HG03095 (cell line): ENCODE measurements around the gene OR13C4.
"Not testable (repeated sequence)": the region's sequence is repeated elsewhere in the genome, so short reads cannot be mapped to it uniquely, and the experiment has no call there.

ENCODE experiments used
- ATAC-seq: cut with Tn5 transposase; IDR thresholded peaks from one replicate; pipeline ENCODE4 v1.9.1; 2021; ENCODE audit warnings: moderate library complexity; ENCODE audit not compliant: unreplicated experiment

OR13C4 gene

DNA sequence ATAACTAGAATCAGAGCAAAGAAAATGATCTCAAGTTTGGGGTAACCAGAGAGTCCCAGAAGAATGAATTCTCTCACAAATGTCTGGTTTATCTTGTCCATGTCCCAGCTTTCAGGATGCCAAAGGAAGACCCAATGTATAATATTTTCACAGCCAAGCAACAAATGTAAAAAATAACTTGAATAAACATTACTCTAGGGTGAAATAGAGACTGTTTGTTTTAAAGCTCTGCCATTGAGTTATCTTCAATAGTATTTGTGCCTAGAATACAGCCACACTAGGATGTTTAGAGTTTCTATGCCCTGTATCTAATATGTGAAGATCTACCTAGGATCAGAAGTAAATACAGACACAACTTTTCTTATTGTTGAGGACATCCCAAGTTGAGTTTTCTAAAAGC is at the start of gene OR13C4:
TSS of gene OR13C4 (minus strand) at position 101 of the 400 bp plus-strand sequence. CDS start at position 101, 0 bp downstream.
- no peak for ATAC-seq

DNA sequence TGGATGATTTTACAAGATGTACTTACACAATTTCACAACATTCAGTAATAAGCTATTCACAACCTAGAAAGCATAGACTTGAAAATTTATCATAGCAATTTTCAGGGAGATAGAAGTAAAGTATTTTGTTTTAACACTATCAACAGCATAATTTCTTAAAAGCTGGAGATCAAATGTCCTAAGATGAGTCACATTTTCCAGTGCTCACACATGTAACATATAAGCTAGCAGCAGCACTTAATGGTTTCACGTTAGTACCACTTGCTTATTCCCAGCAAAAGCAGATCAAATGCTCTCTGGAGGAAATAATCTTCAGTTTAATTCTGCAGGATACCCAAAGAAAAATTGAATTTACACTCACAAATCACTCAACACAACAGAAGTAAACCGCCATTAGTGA is 48.4 kb upstream of the OR13C4 start:
- ATAC-seq: no peak

DNA sequence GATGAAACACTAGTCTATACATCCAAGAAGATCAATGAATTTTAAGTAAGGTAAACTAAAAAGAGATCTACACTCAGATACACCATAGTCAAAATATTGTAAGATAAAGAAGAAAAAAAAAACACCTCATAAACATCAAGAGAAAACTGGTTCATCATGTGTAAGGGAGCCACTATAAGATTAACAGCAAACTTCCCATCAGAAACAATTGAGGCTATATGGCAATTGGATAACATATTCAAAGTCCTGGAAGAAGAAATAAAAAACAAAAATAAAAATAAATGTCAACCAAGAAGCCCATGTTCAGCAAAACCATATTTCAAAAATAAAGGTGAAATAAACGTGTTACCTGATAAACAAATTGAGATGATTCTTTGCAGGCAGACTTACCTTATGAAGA is 45.6 kb upstream of the OR13C4 start:
- ATAC-seq: no peak

DNA sequence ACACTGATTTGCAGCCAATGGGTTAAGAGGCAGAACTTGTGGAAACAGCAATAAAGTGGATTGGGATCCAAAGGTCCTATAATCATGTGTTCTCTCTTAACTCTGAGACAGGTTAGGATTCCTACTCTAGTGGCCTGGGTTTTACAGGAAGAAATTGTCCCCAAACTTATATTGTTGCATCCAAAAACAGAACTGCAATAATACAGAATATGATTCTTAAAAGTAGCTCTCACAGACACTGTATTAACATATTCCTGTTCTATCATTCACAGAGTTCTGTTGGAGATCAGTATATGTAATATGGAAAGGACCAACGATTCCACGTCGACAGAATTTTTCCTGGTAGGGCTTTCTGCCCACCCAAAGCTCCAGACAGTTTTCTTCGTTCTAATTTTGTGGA is 41.9 kb upstream of the OR13C4 start, which contains the start of gene OR13C8:
TSS of gene OR13C8 (plus strand) at position 301 of the 400 bp plus-strand sequence. CDS start at position 301, 0 bp downstream.
- ATAC-seq: no peak

DNA sequence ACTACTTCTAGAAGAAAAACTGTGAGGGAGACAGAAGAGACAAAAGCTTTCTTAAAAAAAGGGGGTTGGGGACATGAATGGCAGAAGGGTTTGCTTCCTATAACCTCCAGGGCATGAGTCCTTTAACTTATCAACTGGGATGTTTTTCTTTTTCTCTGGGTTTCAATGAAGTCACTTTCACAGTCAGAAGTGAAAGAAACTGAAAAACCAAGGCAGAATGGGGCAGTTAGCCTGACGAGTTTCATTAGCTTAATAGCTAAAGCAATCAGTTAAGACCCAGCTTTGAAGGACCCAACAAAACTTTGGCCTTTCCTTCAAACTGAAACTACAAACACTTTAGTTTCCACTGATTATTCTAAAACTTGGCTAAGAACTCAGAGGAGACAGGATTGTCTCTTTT is 37.3 kb upstream of the OR13C4 start:
- ATAC-seq: no peak

DNA sequence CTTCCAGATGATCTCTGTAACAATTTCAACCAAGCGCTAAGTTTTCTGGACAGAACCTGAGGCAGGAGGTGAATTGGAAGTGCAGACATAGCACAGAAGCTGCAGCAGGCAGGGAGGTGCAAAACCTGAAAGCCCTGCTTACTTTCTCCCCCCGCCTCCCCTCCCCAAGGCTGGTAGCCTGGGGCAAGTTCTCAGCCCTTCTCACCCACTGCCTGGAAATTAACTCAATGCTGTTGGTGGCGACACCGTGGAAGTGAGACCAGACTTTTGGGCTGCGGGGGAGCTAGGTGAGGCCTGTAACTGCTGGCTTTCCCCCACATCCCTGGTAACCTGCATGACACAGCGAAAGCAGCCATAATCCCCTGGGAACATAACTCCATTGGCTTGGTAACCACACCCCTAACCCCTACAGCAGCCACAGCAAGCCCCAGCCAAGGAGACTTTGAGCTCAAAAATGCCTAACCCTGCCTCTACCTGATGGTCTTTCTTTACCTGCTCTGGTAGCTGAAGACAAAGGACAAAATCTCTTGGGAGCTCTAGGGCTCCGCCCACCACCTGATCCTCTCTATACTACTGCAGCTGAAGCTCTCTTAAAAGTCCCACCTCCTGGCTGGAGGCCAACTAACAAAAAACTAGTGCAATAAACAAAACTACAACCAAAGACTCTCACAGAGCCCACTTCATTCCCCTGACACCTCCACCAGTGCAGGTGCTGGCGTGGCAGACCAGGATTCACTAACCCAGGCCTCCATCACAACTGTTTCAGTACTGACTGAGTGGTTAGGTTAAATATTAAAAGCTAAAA is 30.0 kb upstream of the OR13C4 start:
- ATAC-seq: no peak

DNA sequence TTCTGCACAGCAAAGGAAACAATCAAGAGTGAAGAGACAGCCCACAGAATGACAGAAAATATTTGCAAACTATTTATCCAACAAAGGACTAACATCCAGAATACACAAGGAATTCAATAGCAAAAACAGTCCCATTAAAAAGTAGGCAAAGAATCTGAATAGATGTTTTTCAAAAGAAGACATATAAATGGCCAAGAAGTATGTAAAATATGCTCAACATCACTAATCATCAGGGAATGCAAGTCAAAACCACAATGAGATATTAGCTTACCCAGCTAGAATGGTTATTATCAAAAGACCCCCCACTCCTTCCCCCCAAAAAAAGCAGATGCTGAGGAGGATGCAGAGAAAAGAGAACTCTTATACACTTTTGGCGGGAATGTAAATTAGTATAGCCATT is 28.5 kb upstream of the OR13C4 start:
- no peak for ATAC-seq

DNA sequence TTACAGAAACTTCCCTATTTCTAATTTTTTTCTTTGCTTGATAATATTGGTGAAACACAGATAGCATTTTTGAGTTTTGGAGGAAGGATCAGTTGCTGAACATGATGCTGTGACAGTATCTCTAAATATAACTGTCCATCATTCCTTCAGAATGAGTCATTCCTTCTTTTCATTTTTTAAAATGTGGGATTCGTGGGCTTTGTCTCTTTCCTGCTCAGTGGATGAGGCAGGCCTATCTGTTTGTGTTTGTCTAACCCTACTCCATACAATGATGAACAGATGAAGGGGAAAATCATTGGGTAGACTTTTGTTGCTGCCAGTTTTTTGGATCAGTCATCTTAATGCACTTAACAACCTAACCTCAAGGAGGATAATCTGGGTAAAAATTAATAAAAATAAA is 26.3 kb upstream of the OR13C4 start:
- ATAC-seq: no peak

DNA sequence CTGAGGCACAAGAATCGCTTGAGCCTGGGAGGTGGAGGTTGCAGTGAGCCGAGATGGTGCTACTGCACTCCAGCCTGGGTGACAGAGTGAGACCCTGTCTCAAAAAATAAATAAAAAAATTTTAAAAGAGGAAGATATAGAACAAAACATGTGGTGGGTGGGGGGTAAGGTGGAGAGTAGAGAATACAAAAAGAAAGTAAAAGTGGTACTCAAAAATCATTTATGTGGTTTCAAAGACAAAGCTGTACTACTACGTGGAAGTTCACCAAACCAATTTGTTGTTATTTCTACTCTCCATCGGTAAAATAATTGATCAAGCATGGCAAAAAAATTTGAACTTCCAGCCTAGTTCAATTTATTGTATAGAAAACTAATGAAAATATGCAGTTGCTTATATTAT is 17.6 kb upstream of the OR13C4 start:
- ATAC-seq: no peak

DNA sequence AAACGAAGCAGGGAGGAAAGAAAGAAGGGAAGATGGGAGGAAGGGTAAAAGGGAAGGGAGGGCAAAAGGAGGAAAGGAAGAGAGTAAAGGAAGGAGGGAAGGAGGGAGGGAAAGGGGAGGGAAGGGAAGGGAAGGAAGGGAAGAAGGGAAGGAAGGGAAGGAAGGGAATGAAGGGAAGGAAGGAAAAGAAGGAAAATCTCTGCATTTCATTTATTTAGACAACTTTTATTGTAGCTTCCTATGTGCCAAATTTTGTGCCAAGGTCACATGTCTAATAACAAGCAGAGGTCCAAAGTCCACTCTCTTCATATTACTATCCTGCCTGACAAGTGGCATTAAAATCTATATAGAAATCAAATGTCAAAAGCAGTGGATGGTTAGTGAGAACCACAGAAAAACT is 12.3 kb upstream of the OR13C4 start:
- ATAC-seq: no peak

DNA sequence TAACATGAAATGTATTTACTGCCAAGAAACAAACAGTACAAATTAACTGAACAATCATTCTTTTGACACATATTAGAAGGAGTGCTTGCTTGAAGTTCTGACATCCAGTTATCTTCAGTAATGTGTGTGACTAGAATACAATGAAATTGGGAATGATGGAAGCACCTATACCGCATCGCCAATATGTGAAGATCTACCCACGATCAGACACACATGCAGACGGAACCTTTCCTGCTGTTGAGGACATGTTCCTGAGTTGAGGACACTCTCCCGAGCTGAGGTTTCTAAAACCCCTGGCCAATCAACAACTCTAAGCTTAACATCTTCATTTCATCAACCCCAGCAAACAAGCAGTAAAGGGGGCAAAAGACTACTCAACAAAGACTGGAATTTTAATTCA is 9.7 kb upstream of the OR13C4 start, which contains the start of gene OR13C3:
TSS of gene OR13C3 (minus strand) at position 101 of the 400 bp plus-strand sequence. CDS start 133 bp downstream, outside the sequence.
- ATAC-seq: no peak

DNA sequence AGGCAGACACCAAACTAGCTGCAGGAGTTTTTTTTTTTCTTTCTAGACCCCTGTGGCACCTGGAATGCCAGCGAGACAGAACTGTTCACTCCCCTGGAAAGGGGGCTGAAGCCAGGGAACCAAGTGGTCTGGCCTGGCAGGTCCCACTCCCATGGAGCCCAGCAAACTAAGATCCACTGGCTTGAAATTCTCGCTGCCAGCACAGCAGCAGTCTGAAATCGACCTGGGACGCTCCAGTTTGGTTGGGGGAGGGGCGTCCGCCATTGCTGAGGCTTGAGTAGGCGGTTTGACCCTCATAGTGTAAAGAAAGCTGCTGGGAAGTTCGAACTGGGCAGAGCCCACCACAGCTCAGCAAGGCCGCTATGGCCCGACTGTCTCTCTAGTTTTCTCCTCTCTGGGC is 6.8 kb downstream of the OR13C4 start:
- ATAC-seq: not testable (repeated sequence)

DNA sequence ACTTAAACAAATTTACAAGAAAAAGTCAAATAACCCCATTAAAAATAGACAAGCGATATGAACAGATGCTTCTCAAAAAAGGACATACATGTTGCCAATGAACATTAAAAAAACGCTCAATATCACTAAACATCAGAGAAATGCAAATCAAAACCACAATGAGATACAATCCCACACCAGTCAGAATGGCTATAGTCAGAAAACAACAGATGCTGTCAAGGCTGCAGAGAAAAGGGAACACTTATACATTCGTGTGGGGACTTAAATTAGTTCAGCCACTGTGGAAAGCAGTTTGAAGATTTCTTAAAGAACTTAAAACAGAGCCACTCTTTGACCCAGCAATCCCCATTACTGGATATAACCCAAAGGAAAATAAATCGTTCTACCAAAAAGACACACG is 12.1 kb downstream of the OR13C4 start:
- ATAC-seq: no peak

DNA sequence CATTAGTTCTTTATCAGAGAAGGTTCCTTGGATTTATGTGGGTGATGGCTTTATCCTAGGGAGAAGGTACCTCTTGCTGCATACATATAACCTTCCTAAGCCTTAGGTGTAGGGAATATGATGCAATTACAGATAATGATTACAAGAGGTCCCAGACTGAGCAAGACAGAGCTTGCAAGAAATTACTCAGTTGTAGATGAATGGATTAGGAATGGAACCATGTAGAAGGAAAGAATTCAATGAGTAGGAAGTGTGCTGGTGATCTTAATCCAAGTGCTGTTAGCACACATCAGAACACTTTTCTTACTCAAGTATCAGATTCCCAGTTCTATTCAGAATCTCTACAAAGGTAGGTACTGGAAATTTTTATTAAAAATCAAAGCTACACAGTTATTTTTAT is 20.4 kb downstream of the OR13C4 start:
- ATAC-seq: no peak

DNA sequence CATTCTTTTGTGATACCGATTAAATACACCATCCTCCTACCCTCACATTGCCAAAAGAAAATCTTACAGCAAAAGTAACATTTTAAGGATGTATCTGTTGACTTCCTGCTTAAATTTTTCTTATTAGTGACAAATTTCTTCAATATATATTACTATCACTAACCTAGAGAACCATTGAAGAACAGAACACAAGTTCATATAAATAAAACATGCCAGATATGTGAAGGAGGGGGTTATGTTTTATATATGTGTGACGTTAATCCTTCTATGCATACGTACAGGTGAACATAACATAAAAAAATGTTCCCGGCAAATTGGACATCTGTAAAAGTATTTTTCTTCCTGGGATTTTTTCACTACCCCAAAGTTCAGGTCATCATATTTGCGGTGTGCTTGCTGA is 23.0 kb downstream of the OR13C4 start, which contains the start of gene OR13F1:
TSS of gene OR13F1 (plus strand) at position 301 of the 400 bp plus-strand sequence. CDS start at position 301, 0 bp downstream.
- no peak for ATAC-seq

DNA sequence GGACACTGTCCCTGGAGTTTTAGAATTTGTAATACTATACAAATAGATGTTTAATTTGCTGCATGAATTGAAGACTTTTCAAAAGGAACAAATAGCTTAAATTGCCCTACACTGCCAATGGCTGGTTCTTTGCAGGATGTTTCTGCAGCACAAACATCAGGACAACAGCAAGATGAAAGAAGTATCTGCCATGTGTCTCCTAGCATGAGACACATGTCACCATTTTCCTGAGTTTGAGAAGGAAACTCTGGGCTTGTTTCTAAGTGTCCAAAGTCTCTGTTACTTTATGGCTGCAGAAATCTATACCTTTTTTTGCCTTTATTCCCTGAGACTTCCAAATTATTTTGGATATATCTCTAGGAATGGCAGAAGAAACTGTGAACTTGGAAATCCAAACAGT is 23.6 kb downstream of the OR13C4 start:
- no peak for ATAC-seq

DNA sequence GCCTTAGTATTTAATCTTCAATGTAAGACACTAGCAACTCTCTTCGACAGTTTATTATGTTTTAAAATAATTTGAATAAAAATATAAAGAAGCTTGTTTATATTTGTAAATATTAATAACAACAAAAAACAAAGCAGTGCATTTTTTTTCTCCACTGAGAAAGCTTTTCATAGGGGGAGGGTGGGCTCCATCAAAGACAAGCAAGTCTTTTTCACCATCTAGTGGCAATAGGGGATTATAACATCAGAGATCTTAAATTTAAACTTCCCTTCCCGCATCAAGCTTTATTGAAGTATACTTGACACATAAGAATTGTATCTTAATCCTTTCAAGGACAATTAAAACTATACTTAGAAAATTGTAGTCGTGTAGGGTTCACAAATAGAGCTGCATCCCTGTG is 32.2 kb downstream of the OR13C4 start:
- ATAC-seq: no peak

DNA sequence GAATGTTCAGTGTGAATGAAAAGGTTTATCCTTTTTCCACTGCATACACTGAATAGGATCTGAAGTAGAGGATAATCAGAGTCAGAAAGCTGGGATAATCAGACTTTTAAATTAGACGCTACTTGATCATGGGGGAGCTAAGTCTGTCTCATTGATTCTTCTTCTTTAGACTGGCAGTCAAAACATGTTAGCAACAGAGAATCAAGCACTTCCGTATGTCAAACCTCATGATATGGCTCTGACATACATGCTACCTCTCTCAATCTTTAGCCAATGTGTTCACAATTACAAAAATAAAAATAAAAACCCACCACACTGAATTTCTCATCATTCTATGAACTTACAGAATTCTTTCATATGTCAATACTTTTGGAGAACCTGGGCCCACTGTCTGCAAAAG is 42.0 kb downstream of the OR13C4 start:
- ATAC-seq: no peak

DNA sequence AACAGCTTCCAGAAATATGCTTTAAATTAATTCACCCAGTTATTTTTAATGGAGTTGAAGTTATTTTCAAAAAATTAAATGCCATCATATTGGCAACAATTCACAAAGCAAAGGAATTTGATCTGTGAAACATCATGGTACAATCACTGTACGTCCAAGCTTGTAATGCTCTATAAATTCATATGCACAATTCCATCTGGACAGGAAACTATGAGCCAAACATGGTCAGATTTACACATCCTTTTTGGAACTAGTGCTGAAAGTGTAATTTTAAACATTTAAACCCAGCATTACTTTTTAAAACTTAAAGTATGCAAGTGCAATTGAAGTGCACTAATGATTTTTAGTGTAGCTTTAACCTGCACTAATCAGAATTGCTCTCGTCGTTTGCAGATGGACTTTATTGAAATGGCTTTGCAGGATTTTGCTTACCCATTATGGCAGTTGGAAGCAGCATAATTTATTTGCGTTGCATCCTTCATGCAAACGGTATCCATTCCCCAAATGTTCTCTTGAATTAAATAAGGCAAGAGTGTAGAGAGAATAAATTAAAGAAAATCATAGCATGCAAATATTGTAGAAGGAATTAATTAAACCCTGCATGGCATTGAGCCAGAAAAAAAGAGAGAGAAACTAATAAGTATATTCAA is 44.0 kb downstream of the OR13C4 start:
- ATAC-seq: no peak
